Activated T-helper 2 cell treated with anti-CD3 and anti-CD28 coated beads, Interferon-gamma antibody, Interleukin-2, Interleukin-4, amounts not matched to agents 10 μg/mL and 5 μg/mL and 100 μg/mL, durations not matched to agents 14 hours and 24 hours and 36 hours (primary cell): ENCODE measurements around the gene KCNMB1. TPM values are rescaled to one million over a fixed set of nuclear protein-coding genes. Genes with fewer than 3 reads are reported as not detected.

Experiments
- DNase-seq: peaks from one replicate; pipeline ENCODE4 v3.0.0; 2021; ENCODE audit warnings: low spot score
- H3K27ac Mint-ChIP-seq: one replicate; pipeline ENCODE4 v1.8.0; 2021; ENCODE audit warnings: mixed read lengths
- H3K27me3 Mint-ChIP-seq: one replicate; pipeline ENCODE4 v1.8.0; 2021; ENCODE audit warnings: low read depth, mixed read lengths
- H3K36me3 Mint-ChIP-seq: one replicate; pipeline ENCODE4 v1.8.0; 2021; ENCODE audit warnings: low read depth, mixed read lengths
- H3K4me1 Mint-ChIP-seq: one replicate; pipeline ENCODE4 v1.8.0; 2021; ENCODE audit warnings: low read depth, mixed read lengths
- H3K4me3 Mint-ChIP-seq: one replicate; pipeline ENCODE4 v1.8.0; 2021; ENCODE audit warnings: low read depth, mild to moderate bottlenecking, moderate library complexity, mixed read lengths
- H3K9me3 Mint-ChIP-seq: one replicate; pipeline ENCODE4 v1.8.0; 2021; ENCODE audit warnings: mixed read lengths
- intact Hi-C: fragments of 100-400 bp; cut with micrococcal nuclease; formaldehyde crosslinking; loops from one replicate; pipeline ENCODE4 v1.15.1; 2023
- total RNA-seq: library from RNA; stranded (reverse); gene quantifications from 2 replicates; pipeline ENCODE4 v1.2.3, GENCODE V29; 2022

The KCNMB1 gene
- total RNA-seq, 1 donor from 2014 or later, result not detected

DNA sequence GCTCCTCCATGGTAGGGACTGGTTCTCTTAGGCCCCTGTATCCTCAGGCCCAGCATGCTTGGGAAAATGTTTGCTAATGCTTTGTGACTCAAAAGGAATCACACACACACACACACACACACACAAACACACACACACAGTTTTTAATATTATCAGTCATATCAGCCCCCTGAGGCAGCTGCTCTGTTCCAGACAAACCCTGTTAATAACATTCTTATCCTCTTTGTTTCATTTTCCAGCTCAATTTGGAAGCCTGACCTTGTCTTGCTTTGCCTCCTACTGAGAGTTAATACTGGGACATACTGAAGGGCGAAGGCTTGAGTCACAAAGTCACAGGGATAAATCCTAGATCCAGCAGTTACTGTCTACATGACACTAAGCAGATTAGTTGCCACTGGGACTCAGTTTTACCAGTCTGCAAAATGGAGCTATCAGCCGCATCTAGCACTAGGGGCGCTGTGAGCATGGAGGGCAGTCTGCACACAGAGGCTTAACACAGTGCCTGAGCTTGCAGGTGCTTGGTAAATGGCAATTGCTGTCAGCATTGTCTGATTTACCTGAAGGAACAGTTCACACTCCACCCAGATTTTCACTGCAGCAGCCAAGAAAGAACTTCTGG is 37.1 kb upstream of the KCNMB1 start:
- H3K9me3 Mint-ChIP-seq, result no peaks in the 10 kb centered on the region
- no peaks in the 10 kb centered on the region for H3K4me1 Mint-ChIP-seq
- DNase-seq, result no peak
- peaks cover 23% of the 10 kb centered on the region for H3K27me3 Mint-ChIP-seq
- H3K36me3 Mint-ChIP-seq, result no peaks in the 10 kb centered on the region
- intact Hi-C loops, result no loop called here
- no peak overlapping the region for H3K27ac Mint-ChIP-seq
- no peak overlapping the region for H3K4me3 Mint-ChIP-seq

DNA sequence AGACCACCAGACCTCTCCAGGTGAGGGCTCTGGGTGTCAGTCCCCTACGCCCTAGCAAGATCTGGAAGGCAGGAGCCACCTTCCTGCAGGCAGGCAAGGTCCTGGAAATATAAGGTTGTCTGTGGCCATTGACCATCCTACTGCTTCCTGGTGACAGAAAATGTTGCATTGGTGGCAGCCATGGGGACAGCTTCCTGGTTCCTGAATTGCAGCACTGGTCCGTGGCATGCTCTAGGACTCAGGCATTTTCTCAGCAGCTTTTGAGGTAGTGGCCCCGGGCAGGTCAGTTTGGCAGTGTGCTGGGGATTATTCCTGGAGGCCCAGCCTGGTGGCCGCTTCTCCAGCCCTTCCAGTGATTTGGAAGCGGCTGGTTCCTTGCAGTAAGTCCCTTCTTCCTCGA is 36.6 kb upstream of the KCNMB1 start:
- Mint-ChIP-seq H3K36me3 (no peaks in the 10 kb centered on the region), H3K27ac (no peak overlapping the region), H3K4me3 (no peak overlapping the region), H3K27me3 (peaks cover 25% of the 10 kb centered on the region), H3K4me1 (peaks cover under 1% of the 10 kb centered on the region), H3K9me3 (no peaks in the 10 kb centered on the region)
- no peak for DNase-seq
- intact Hi-C loops, result no loop called here

DNA sequence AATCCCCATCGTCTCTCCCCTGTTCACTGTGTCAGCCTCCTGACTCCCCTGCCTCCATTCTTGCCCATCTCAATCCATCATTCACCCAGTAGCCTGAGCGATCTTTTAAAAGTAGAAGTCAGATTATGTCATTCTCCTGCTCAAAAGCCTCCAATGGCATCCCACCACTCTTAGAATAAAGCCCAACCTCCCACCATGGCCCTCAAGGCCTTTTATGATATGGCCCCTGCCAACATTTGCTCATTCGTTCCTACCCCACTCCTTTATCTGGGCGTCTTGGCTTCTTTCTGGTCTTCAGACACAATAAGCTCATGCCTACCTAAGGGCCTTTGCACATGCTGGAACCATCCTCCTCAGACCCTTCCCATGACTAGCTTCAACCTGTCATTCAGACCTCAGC is 35.5 kb upstream of the KCNMB1 start:
- intact Hi-C loops, result loop anchor here (5.0 kb wide), 1 partner anchor 322 kb away; no protein-coding TSS in a partner anchor
- Mint-ChIP-seq H3K4me1 (peaks cover 2% of the 10 kb centered on the region), H3K4me3 (no peak overlapping the region), H3K9me3 (no peaks in the 10 kb centered on the region), H3K27me3 (peaks cover 23% of the 10 kb centered on the region), H3K27ac (no peak overlapping the region), H3K36me3 (no peaks in the 10 kb centered on the region)
- DNase-seq, result no peak

DNA sequence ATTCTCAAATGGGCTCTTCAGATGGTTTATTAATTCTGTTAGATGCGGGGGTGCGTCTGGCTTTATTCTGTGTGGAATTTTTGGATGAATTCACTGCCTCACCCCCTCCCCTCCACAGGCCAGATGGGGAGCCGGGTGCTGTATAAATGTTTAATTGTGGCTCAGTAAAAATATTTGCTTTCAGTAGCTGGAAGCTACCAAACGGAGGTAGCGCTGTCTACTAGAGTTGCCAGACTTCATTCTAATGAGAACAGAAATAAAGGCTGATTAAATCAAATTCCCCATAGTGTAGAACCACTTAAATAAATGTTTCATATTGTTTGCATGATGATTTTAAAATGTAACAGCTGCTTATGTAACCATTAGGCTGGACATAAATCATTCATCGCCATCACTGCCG is 34.5 kb upstream of the KCNMB1 start:
- DNase-seq, result no peak
- intact Hi-C loops, result loop anchor here (5.0 kb wide), 1 partner anchor 321 kb away; no protein-coding TSS in a partner anchor

DNA sequence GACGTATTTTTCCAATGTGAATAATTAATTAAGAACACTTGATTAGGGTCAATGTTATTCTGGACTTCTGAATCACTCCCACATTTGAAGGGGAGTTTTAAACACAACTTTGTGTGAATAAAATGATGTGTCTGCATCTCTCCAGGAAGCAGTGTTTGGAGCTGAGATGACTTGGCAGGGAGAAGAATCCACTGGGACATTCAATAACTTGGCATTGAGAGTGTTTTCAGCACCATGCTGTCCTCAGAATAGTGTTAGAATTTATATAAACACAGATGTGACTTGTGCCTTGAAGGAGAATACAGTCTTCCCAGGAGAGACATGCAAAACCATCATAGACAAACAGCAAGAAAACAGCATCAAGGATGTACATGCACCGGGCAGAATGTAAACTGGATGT is 32.7 kb upstream of the KCNMB1 start:
- no peak overlapping the region for H3K4me3 Mint-ChIP-seq

More for the DNA sequence above, 34.5 kb upstream of the KCNMB1 start:
- Mint-ChIP-seq H3K27ac (no peak overlapping the region), H3K9me3 (no peaks in the 10 kb centered on the region), H3K4me1 (peaks cover 2% of the 10 kb centered on the region), H3K36me3 (no peaks in the 10 kb centered on the region), H3K4me3 (no peak overlapping the region), H3K27me3 (peaks cover 26% of the 10 kb centered on the region)

DNA sequence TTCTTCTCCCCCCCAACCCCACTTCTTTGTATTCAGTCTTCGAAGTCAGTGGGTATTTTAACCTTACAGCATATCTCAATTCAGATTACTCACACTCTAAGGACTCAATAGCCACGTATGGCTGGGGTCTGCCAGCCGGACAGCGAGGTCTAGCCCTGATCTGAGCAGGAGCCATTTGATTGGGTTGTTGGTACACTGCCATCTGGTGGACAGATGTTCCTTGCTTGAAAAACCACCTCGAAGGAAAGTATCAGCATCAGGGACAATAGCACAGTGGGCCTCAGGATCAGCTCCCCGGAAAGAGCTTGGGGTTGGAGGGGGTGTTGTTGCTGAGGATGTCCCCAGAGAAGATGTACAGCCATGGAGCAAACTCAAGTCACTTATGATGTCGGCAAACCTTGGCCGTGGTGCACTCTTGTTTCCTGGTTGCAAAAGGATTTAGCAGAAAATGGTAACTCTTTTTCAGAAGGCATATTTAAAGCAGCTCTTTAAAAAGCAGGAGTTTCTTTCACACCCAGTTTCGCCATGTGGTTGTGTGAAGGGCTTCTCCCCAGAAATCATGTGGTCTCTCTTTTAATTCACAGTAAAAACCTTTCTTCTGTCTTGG is 31.7 kb upstream of the KCNMB1 start:
- H3K4me3 Mint-ChIP-seq, result no peak overlapping the region
- H3K27ac Mint-ChIP-seq, result no peak overlapping the region
- peaks cover 35% of the 10 kb centered on the region for H3K27me3 Mint-ChIP-seq
- intact Hi-C loops, result loop anchor here (1.0 to 5.0 kb wide), 3 partner anchors 146 to 319 kb away; no protein-coding TSS in a partner anchor
- peaks cover 2% of the 10 kb centered on the region for H3K4me1 Mint-ChIP-seq
- H3K36me3 Mint-ChIP-seq, result no peaks in the 10 kb centered on the region
- H3K9me3 Mint-ChIP-seq, result no peaks in the 10 kb centered on the region
- peak; percentile 22 for DNase-seq

More for the DNA sequence above, 32.7 kb upstream of the KCNMB1 start:
- Mint-ChIP-seq H3K36me3 (no peaks in the 10 kb centered on the region), H3K4me1 (peaks cover 2% of the 10 kb centered on the region), H3K27ac (no peak overlapping the region), H3K27me3 (peaks cover 35% of the 10 kb centered on the region), H3K9me3 (no peaks in the 10 kb centered on the region)
- DNase-seq, result no peak
- intact Hi-C loops, result loop anchor here (2.0 to 5.0 kb wide), 2 partner anchors 147 to 320 kb away; no protein-coding TSS in a partner anchor

DNA sequence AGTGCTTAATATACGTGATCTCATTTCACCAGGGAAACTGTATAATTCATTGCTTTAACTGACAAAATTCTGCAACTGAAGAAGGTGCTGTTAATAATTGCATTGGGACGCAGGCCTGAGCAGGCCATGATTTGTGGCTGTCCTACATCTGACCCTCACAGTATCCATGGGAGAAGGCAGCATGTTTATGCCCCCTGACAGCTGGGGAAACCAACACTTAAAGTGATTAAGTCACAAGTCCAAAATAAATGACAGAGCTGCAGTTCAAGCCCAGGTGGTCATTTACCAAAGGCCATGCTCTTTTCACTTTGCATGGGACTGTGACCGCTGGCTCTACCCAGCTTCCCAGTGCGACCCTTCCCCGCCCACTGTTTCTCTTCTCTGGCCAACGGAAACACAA is 30.5 kb upstream of the KCNMB1 start:
- H3K27ac Mint-ChIP-seq, result no peak overlapping the region
- H3K4me3 Mint-ChIP-seq, result no peak overlapping the region
- H3K9me3 Mint-ChIP-seq, result no peaks in the 10 kb centered on the region
- intact Hi-C loops, result loop anchor here (1.0 to 5.0 kb wide), 3 partner anchors 145 to 317 kb away; no protein-coding TSS in a partner anchor
- H3K27me3 Mint-ChIP-seq, result peaks cover 32% of the 10 kb centered on the region
- DNase-seq, result no peak
- H3K4me1 Mint-ChIP-seq, result peaks cover 2% of the 10 kb centered on the region
- H3K36me3 Mint-ChIP-seq, result no peaks in the 10 kb centered on the region

DNA sequence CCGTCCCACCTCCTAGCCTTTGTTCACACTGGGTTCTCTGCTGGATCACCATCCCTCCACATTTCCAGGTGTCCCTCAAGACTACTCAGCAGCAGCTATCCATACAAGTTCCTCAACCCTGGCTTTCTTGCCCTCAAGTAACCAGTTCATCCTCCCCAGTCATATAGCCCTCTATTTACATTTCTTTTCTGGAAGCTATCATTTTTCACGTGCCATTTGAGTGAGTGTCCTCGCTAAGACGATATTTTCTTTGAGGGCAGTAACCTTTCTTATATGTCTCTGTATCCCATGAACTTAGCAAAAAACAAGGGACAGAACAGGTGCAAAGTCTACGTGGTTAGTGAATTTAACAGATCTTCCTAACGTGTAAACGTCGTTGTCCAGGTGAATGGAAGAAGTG is 29.6 kb upstream of the KCNMB1 start:
- Mint-ChIP-seq H3K4me1 (peaks cover 2% of the 10 kb centered on the region), H3K27ac (no peak overlapping the region), H3K36me3 (no peaks in the 10 kb centered on the region), H3K27me3 (peaks cover 30% of the 10 kb centered on the region), H3K4me3 (no peak overlapping the region), H3K9me3 (no peaks in the 10 kb centered on the region)
- DNase-seq, result no peak
- intact Hi-C loops, result no loop called here

DNA sequence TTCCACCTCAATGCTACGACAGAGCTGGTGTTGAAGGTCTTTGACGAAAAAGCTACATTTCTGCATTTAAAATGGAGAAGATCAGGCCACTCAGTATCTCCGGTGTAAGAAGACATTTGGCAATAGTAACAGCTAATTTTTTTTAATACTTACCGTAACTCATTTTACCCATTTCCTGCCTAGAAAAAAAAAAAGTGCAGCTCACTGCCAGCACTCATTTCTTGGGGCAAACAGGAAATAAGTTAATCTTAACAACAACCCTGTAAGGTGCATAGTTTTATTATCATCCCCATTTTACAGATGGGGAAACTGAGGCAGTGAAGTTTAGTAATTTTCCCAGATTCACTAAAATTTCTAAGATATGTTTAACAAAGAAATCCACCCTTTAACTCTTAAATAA is 27.4 kb upstream of the KCNMB1 start:
- Mint-ChIP-seq H3K9me3 (no peaks in the 10 kb centered on the region), H3K4me3 (no peak overlapping the region), H3K27me3 (peaks cover 19% of the 10 kb centered on the region), H3K4me1 (peaks cover 2% of the 10 kb centered on the region), H3K27ac (no peak overlapping the region), H3K36me3 (no peaks in the 10 kb centered on the region)
- no peak for DNase-seq
- intact Hi-C loops, result no loop called here

DNA sequence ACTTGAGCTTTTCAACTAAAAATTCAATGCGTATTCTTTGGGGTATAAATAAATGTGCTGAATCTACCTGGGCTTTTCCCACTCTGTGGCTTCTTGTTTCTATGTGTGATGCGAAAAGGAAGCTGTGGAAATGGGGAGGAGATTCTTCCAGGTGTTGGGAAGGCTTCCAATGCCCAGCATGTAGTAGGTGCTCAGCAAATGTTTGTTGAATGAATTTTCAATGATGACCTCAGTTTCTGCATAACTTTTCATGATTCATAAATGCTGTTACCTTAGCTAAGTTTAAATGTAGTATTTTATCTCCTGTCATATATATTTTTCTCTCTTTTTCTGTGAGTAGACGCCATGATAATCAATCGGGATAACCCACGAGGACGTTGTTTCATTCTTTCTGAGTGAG is 25.6 kb upstream of the KCNMB1 start:
- no peaks in the 10 kb centered on the region for H3K36me3 Mint-ChIP-seq

DNA sequence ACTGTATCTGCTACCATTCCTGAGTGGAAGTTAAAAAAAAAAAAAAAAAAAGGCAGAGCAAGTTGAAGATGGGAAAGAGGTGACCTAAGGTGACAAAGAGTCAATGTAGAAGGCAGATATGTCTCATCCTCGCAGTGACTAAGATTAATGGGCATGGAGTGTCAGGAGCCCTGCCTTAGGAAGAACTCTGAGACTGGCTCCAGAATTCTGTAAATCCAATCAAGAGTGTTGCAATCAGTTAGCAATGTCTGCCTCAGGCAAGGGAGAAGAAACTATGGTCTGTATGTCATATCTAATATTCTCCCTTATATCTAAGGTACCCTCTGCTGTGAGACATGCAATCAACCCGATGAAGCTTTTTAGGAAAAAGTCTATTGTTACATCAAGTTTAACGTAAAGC is 24.7 kb upstream of the KCNMB1 start:
- no peak overlapping the region for H3K4me3 Mint-ChIP-seq
- H3K27me3 Mint-ChIP-seq, result peaks cover 11% of the 10 kb centered on the region
- H3K36me3 Mint-ChIP-seq, result no peaks in the 10 kb centered on the region
- no peaks in the 10 kb centered on the region for H3K9me3 Mint-ChIP-seq
- intact Hi-C loops, result no loop called here
- H3K27ac Mint-ChIP-seq, result no peak overlapping the region
- H3K4me1 Mint-ChIP-seq, result no peaks in the 10 kb centered on the region
- no peak for DNase-seq

More for the DNA sequence above, 25.6 kb upstream of the KCNMB1 start:
- no peak overlapping the region for H3K27ac Mint-ChIP-seq
- intact Hi-C loops, result no loop called here
- H3K9me3 Mint-ChIP-seq, result no peaks in the 10 kb centered on the region
- DNase-seq, result no peak
- H3K4me3 Mint-ChIP-seq, result no peak overlapping the region
- H3K27me3 Mint-ChIP-seq, result peaks cover 14% of the 10 kb centered on the region
- no peaks in the 10 kb centered on the region for H3K4me1 Mint-ChIP-seq

DNA sequence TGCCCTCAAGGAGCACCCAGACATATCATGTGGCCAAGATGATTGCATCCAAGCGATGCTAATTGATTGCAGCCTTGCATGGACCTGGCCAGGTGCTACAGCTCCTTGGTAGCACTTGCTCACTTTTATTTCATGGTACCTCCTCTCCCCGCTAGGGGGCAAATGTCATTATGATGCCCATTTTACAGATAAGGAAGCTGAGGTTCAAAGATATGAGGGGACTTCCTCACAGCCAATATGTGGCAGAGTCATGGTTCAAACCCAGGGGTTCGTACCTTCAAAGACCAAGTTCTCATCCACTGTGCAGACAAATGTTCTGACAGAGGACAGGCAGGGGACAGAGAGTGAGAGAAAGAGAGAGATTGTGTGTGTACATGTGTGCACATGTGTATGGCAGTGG is 21.9 kb upstream of the KCNMB1 start:
- Mint-ChIP-seq H3K4me1 (no peaks in the 10 kb centered on the region), H3K9me3 (no peaks in the 10 kb centered on the region), H3K4me3 (no peak overlapping the region), H3K36me3 (no peaks in the 10 kb centered on the region), H3K27me3 (peaks cover 8% of the 10 kb centered on the region), H3K27ac (no peak overlapping the region)
- DNase-seq, result no peak
- intact Hi-C loops, result no loop called here

DNA sequence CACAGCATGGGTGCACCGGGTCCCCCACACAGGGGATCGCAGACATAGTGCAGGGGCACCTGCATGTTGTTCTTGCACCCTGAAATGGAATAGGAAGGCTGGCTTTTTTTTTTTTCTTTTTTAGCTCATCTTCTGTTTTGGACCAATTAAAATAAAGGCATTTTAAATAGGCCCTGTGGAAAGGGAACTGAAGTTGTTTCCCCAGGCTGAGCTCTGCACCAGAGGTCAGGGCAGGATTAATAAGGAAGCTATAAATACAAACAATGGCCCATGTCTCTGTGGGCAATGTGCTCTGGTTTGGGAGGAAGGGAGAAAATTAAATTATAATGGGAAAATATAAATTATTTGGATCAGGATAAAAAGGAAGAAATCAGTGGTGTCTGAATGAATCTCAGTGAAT is 21.2 kb upstream of the KCNMB1 start:
- H3K27ac Mint-ChIP-seq, result no peak overlapping the region
- H3K36me3 Mint-ChIP-seq, result no peaks in the 10 kb centered on the region
- no peaks in the 10 kb centered on the region for H3K4me1 Mint-ChIP-seq
- DNase-seq, result no peak
- intact Hi-C loops, result no loop called here
- no peaks in the 10 kb centered on the region for H3K9me3 Mint-ChIP-seq
- peaks cover 14% of the 10 kb centered on the region for H3K27me3 Mint-ChIP-seq
- no peak overlapping the region for H3K4me3 Mint-ChIP-seq
